Prostate gland (tissue), 2 donors: ENCODE measurements around the gene MYO1B. TPM values are rescaled to one million over a fixed set of nuclear protein-coding genes. Genes with fewer than 3 reads are reported as not detected.
A peak's percentile ranks its signal among the peaks of the same experiment; 100 is the strongest.

Experiments
- DNase-seq: peaks from one replicate; pipeline ENCODE4 v3.0.0-alpha.2; 2019; ENCODE audit warnings: low spot score
- H3K27ac ChIP-seq, 2 donors: fragments of 200-600 bp; sonication (generic); 2 replicates each; pipeline ENCODE4 v1.5.1; 2017 to 2019
- H3K27me3 ChIP-seq: fragments of 200-600 bp; sonication (generic); replicated peaks from 2 replicates; pipeline ENCODE4 v1.5.1; 2019; ENCODE audit not compliant: insufficient read depth
- H3K36me3 ChIP-seq, 2 donors: fragments of 200-600 bp; sonication (generic); 1 replicate in 1 of 2; 2 replicates in 1 of 2; pipeline versions ENCODE4 v1.5.1 to v1.8.1; 2017 to 2019
- H3K4me1 ChIP-seq: fragments of 200-600 bp; sonication (generic); replicated peaks from 2 replicates; pipeline ENCODE4 v1.5.1; 2019
- H3K4me3 ChIP-seq, 2 donors: fragments of 200-600 bp; sonication (generic); 2 replicates each; pipeline ENCODE4 v1.5.1; 2017 to 2019
- H3K9me3 ChIP-seq: fragments of 200-600 bp; sonication (generic); 2 replicates; pipeline ENCODE4 v1.5.1; 2017
- POLR2A ChIP-seq: fragments of 450-650 bp; IDR thresholded peaks from one replicate; pipeline ENCODE4 v1.6.1; 2016; ENCODE audit warnings: antibody characterized with exemption, mild to moderate bottlenecking
- POLR2AphosphoS5 ChIP-seq: sonication (generic); formaldehyde crosslinking; IDR thresholded peaks from one replicate; pipeline ENCODE4 v1.6.1; 2017; ENCODE audit warnings: antibody characterized with exemption
- WGBS: methylation state at CpG from one replicate; pipeline ENCODE4 v1.1.5; 2018; 5-methylcytosine and 5-hydroxymethylcytosine counted together
- intact Hi-C: fragments of 100-400 bp; cut with DNase I; formaldehyde crosslinking; loops from one replicate; pipeline ENCODE4 v1.14.2; 2022
- total RNA-seq, 2 donors: library from RNA; depleted of rRNA; stranded (reverse); fragments of >200 nt; gene quantifications; one replicate each; pipeline ENCODE4 v1.1.0, GENCODE V29; 2016
- TF ChIP-seq, protein P1 (sequence below), 4 experiments: fragments of 200-600 bp in 2 of 4; fragments of 450-650 bp in 2 of 4; sonication (generic) in 2 of 4; IDR thresholded peaks; 1 replicate in 3 of 4; 2 replicates in 1 of 4; pipeline ENCODE4 v1.5.1; 2016 to 2019; ENCODE audit warnings: antibody characterized with exemption in 4 of 4, mild to moderate bottlenecking in 2 of 4, moderate library complexity in 2 of 4

The MYO1B gene
- total RNA-seq, 2 donors from 2014 or later, result 22.4 to 38.3 TPM

GRCh38 chr2:191226196-191226595 is 19.0 kb upstream of the MYO1B start:
- TF ChIP-seq POLR2A, result no peak
- TF ChIP-seq, protein P1, sequence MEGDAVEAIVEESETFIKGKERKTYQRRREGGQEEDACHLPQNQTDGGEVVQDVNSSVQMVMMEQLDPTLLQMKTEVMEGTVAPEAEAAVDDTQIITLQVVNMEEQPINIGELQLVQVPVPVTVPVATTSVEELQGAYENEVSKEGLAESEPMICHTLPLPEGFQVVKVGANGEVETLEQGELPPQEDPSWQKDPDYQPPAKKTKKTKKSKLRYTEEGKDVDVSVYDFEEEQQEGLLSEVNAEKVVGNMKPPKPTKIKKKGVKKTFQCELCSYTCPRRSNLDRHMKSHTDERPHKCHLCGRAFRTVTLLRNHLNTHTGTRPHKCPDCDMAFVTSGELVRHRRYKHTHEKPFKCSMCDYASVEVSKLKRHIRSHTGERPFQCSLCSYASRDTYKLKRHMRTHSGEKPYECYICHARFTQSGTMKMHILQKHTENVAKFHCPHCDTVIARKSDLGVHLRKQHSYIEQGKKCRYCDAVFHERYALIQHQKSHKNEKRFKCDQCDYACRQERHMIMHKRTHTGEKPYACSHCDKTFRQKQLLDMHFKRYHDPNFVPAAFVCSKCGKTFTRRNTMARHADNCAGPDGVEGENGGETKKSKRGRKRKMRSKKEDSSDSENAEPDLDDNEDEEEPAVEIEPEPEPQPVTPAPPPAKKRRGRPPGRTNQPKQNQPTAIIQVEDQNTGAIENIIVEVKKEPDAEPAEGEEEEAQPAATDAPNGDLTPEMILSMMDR (IDR thresholded peaks at IDR 0.05), result no peak
- TF ChIP-seq POLR2AphosphoS5, result no peak
- Histone ChIP-seq H3K4me3 (no peak overlapping the region), H3K4me1 (no peaks in the 10 kb centered on the region), H3K36me3 (no peaks in the 10 kb centered on the region), H3K9me3 (no peaks in the 10 kb centered on the region), H3K27ac (no peak overlapping the region), H3K27me3 (no peaks in the 10 kb centered on the region)
- intact Hi-C loops, result no loop called here
- 47% methylated on average over 2 of the region's 2 CpGs for WGBS
- DNase-seq, result no peak

GRCh38 chr2:191228333-191228732 is 16.9 kb upstream of the MYO1B start:
- WGBS, result 92% methylated on average over 2 of the region's 2 CpGs
- no peak overlapping the region for H3K27ac ChIP-seq
- H3K4me3 ChIP-seq, result no peak overlapping the region
- H3K4me1 ChIP-seq, result no peaks in the 10 kb centered on the region
- no peaks in the 10 kb centered on the region for H3K36me3 ChIP-seq
- no peak for TF ChIP-seq POLR2AphosphoS5
- TF ChIP-seq, protein P1 (IDR thresholded peaks at IDR 0.05), result no peak
- no peak for TF ChIP-seq POLR2A
- no peak for DNase-seq
- H3K27me3 ChIP-seq, result no peaks in the 10 kb centered on the region
- no peaks in the 10 kb centered on the region for H3K9me3 ChIP-seq
- intact Hi-C loops, result no loop called here

- H3K36me3 ChIP-seq, result no peaks in the 10 kb centered on the region
- no peaks in the 10 kb centered on the region for H3K9me3 ChIP-seq
- WGBS, result 44% methylated on average over 6 of the region's 6 CpGs
- intact Hi-C loops, result no loop called here
- H3K27me3 ChIP-seq, result no peaks in the 10 kb centered on the region
- no peaks in the 10 kb centered on the region for H3K4me1 ChIP-seq
- H3K4me3 ChIP-seq, result no peak overlapping the region
- peak; percentile 91 for DNase-seq
- H3K27ac ChIP-seq, result no peak overlapping the region
- TF ChIP-seq, protein P1 (IDR thresholded peaks at IDR 0.05), result no peak
- TF ChIP-seq POLR2A, result no peak
- peak; percentile 87 for TF ChIP-seq POLR2AphosphoS5
These were observed 16.3 kb upstream of the MYO1B start for GRCh38 chr2:191228861-191229260.

DNA sequence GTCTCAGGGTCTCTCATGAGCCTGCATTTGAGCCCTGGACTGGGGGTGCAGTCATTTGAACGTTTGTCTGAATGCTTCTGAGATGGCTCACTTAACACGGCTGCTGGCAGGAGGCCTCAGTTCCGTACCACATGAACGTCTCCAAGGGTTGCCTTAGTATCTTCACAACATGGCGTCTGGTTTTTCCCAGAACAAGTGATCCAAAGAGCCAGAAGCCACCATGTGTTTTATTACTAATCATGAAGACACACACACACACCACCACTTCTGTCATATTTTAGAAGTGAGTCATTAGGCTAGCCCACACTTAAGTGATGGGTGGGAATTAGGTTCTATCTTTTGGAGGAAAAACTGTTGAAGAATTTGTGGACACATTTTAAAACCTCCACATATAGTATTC is 15.0 kb upstream of the MYO1B start:
- no peak for DNase-seq
- H3K36me3 ChIP-seq, result no peaks in the 10 kb centered on the region
- no peak overlapping the region for H3K4me3 ChIP-seq
- TF ChIP-seq POLR2AphosphoS5 (no peak), POLR2A (no peak)
- TF ChIP-seq, protein P1 (IDR thresholded peaks at IDR 0.05), result no peak
- no peaks in the 10 kb centered on the region for H3K9me3 ChIP-seq
- H3K27ac ChIP-seq, result no peak overlapping the region
- 80% methylated on average over 5 of the region's 5 CpGs for WGBS
- no peaks in the 10 kb centered on the region for H3K4me1 ChIP-seq
- intact Hi-C loops, result no loop called here
- H3K27me3 ChIP-seq, result no peaks in the 10 kb centered on the region

GRCh38 chr2:191231995-191232394 is 13.2 kb upstream of the MYO1B start:
- intact Hi-C loops, result no loop called here
- Histone ChIP-seq H3K4me1 (no peaks in the 10 kb centered on the region), H3K4me3 (no peak overlapping the region), H3K9me3 (no peaks in the 10 kb centered on the region), H3K27me3 (no peaks in the 10 kb centered on the region), H3K27ac (no peak overlapping the region), H3K36me3 (no peaks in the 10 kb centered on the region)
- no peak for TF ChIP-seq POLR2A
- TF ChIP-seq, protein P1 (IDR thresholded peaks at IDR 0.05), result peak in 3 of 4 experiments; percentile 24 to 43 (median 32)
- WGBS, result 36% methylated on average over 2 of the region's 2 CpGs
- no peak for DNase-seq
